NT2/D1 (cell line): ENCODE measurements around the gene TANK.

Experiments used
- DNase-seq: peaks from one replicate; pipeline ENCODE4 v3.0.0-alpha.2; 2011; ENCODE audit warnings: low read depth, low spot score
- H3K27me3 ChIP-seq: 2 replicates; pipeline ENCODE4 v1.6.0; 2011; ENCODE audit warnings: mild to moderate bottlenecking; ENCODE audit not compliant: insufficient read length, insufficient read depth
- H3K36me3 ChIP-seq: 2 replicates; pipeline ENCODE4 v1.6.1; 2011; ENCODE audit warnings: mild to moderate bottlenecking, low read length, mixed read lengths; ENCODE audit not compliant: insufficient read depth, insufficient read length
- H3K4me1 ChIP-seq: 2 replicates; pipeline ENCODE4 v1.5.1; 2011; ENCODE audit not compliant: insufficient read depth, insufficient read length
- H3K4me3 ChIP-seq: 2 replicates; pipeline ENCODE4 v1.5.1; 2011; ENCODE audit warnings: low read depth; ENCODE audit not compliant: insufficient read length
- H3K9ac ChIP-seq: 2 replicates; pipeline ENCODE4 v1.6.0; 2011; ENCODE audit warnings: low read depth; ENCODE audit not compliant: insufficient read length
- H3K9me3 ChIP-seq: 2 replicates; pipeline ENCODE4 v1.5.1; 2011; ENCODE audit warnings: mild to moderate bottlenecking, low read length; ENCODE audit not compliant: insufficient read depth
- SUZ12 ChIP-seq: IDR thresholded peaks from 2 replicates; pipeline ENCODE4 v1.6.1; 2011; ENCODE audit not compliant: insufficient read length, insufficient read depth; ENCODE audit errors: extremely low read depth
- YY1 ChIP-seq: IDR thresholded peaks from 2 replicates; pipeline ENCODE4 v1.6.1; 2011; ENCODE audit not compliant: insufficient read length, insufficient read depth
- ZNF274 ChIP-seq: IDR thresholded peaks from 2 replicates; pipeline ENCODE4 v1.6.1; 2011; ENCODE audit warnings: mild to moderate bottlenecking, low read depth, low read length

TANK gene

DNA sequence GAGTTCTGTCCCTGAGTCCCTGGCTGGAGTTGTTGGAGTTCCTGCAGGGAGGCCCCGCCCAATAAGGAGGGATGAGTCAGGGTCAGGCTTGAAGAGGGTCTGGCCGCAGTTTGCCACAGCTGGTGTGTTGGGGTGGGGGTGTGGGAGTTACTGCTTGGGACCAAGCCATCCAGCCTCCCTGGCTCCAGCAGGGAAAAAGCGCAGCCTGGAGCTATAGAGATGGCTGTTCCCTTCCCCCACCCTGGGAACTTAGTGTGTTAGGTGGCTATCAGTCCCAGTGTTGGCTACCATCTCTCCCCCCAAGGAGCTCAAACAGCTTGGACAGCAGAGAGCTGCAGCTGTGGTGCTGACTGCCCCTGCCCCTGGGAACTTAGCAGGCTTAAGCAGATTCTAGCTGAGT, 13.2 kb upstream of the TANK start:
- TF ChIP-seq YY1 (no peak), ZNF274 (no peak), SUZ12 (no peak)
- H3K4me3 ChIP-seq: no peak overlapping the region
- no peak overlapping the region for H3K9ac ChIP-seq
- DNase-seq: no peak
- H3K36me3 ChIP-seq: no peaks in the 10 kb centered on the region
- no peaks in the 10 kb centered on the region for H3K4me1 ChIP-seq
- no peaks in the 10 kb centered on the region for H3K27me3 ChIP-seq
- H3K9me3 ChIP-seq: peaks cover 41% of the 10 kb centered on the region

DNA sequence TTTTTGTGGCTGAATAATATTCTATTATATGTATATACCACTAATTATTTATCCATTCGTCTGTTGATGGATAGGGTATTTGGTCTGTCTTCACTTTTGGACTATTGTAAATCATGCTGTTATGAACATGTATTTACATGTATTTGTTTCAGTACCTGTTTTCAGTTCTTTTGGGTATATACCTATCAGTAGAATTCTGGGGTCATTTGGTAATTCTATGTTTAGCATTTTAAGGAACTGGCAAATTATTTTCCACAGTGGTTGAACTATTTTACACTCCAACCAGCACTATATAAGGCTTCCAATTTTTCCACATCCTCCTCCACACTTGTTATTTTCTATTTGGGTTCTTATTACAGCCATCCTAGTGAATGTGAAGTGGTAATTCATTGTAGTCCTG, 12.4 kb upstream of the TANK start:
- Histone ChIP-seq H3K27me3 (no peaks in the 10 kb centered on the region), H3K4me1 (no peaks in the 10 kb centered on the region), H3K9ac (no peak overlapping the region), H3K36me3 (no peaks in the 10 kb centered on the region), H3K9me3 (peaks cover 41% of the 10 kb centered on the region), H3K4me3 (no peak overlapping the region)
- DNase-seq: no peak
- no peak for TF ChIP-seq ZNF274
- no peak for TF ChIP-seq YY1
- TF ChIP-seq SUZ12: no peak

- no peak overlapping the region for H3K9ac ChIP-seq
- no peaks in the 10 kb centered on the region for H3K27me3 ChIP-seq
- peaks cover 41% of the 10 kb centered on the region for H3K9me3 ChIP-seq
- H3K36me3 ChIP-seq: no peaks in the 10 kb centered on the region
- TF ChIP-seq SUZ12: no peak
- DNase-seq: no peak
- no peaks in the 10 kb centered on the region for H3K4me1 ChIP-seq
- no peak overlapping the region for H3K4me3 ChIP-seq
These were observed 9.5 kb upstream of the TANK start for GRCh38 chr2:161150704-161151103.

DNA sequence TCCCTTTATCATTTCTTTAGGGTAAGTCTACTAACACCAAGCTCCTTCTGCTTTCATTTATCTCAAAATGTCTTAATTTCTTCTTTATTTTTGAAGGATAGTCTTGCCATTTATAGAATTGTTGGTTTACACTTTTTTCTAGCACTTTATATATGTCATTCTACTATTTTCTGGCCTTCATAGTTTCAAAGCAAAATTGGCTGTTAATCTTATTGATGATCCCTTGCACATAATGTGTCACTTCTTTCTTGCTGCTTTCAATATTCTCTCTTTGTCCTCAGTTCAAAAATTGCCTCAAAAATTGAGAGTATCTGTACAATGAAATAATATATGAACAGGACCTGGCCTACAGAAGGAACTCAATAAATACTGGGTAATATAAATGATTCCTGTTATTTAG, 7.9 kb upstream of the TANK start:
- TF ChIP-seq SUZ12: no peak
- TF ChIP-seq YY1: no peak
- H3K9me3 ChIP-seq: peaks cover 41% of the 10 kb centered on the region
- H3K4me1 ChIP-seq: no peaks in the 10 kb centered on the region
- no peak overlapping the region for H3K9ac ChIP-seq
- no peak overlapping the region for H3K4me3 ChIP-seq
- no peak for DNase-seq
- H3K36me3 ChIP-seq: no peaks in the 10 kb centered on the region
- no peaks in the 10 kb centered on the region for H3K27me3 ChIP-seq

DNA sequence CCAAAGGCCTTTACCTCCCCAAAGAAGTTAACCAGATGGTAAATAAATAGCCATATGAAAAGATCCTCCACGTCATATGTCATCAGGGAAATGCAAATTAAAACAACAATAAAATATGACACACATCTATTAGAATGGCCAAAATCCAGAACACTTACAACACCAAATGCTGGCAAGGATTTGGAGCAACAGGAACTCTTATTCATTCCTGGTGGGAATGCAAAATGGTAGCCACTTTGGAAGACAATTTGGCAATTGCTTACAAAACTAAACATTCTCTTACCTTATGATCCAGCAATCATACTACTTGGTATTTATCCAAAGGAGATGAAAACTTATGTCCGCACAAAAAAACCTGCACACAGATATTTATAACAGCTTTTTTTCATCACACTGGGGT, 1.3 kb upstream of the TANK start:
- TF ChIP-seq ZNF274 (no peak), SUZ12 (no peak), YY1 (no peak)
- H3K4me1 ChIP-seq: no peaks in the 10 kb centered on the region
- peaks cover 12% of the 10 kb centered on the region for H3K36me3 ChIP-seq
- H3K9ac ChIP-seq: no peak overlapping the region
- H3K9me3 ChIP-seq: no peaks in the 10 kb centered on the region
- DNase-seq: no peak
- H3K27me3 ChIP-seq: no peaks in the 10 kb centered on the region
- H3K4me3 ChIP-seq: no peak overlapping the region

DNA sequence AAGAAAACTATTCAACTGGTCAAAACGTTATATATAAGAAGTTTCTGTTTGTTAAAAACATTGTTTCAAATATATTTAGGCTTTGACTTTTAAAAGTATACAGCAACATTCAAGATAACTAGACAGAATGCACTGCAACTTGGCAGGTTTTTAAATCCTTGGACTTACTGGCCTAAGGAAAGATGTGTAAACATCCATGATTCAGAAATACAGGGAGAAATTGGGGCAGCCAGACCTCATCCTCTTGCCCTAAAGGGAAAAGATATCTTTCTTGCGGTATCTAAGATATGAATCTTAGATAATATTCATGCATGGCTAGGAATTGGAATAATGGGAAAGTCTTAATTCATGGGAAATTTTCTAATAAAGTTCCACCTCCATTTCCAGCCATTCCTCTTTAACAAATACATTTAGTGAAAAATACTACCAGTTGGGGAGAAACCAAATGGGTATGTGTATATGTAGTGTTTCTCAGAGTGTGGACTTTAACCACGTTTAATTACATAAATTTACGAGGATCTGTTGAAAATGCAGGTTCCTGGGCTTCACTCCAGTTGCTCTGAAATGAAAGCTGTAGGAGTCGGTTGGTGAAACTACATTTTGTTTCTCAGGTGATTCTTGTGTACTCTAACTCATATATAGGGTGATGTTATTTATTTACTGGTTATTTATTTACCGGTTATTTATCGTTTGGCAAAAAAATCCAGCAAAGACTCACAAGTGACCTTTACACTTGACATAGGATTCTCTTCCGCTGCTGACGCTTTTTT, 587 bp upstream of the TANK start:
- DNase-seq: no peak
- Histone ChIP-seq H3K36me3 (peaks cover 18% of the 10 kb centered on the region), H3K9me3 (no peaks in the 10 kb centered on the region), H3K9ac (no peak overlapping the region), H3K4me3 (no peak overlapping the region), H3K27me3 (no peaks in the 10 kb centered on the region), H3K4me1 (no peaks in the 10 kb centered on the region)
- TF ChIP-seq ZNF274: no peak
- no peak for TF ChIP-seq YY1
- TF ChIP-seq SUZ12: no peak

- TF ChIP-seq SUZ12 (no peak), ZNF274 (no peak), YY1 (no peak)
- no peaks in the 10 kb centered on the region for H3K9me3 ChIP-seq
- no peaks in the 10 kb centered on the region for H3K27me3 ChIP-seq
- peak overlapping the region; percentile 97 for H3K4me3 ChIP-seq
- no peaks in the 10 kb centered on the region for H3K4me1 ChIP-seq
- H3K36me3 ChIP-seq: peaks cover 18% of the 10 kb centered on the region
- no peak for DNase-seq
- peak overlapping the region; percentile 97 for H3K9ac ChIP-seq
These were observed 962 bp downstream of the TANK start for GRCh38 chr2:161161074-161161706.
